Inflammatory macrophage (primary cell): ENCODE results near the gene FANCI.

Experiments used
- DNase-seq, 2 donors: peaks; one replicate each; pipeline ENCODE4 v3.0.0-alpha.2; 2020 to 2022
- total RNA-seq, 18 experiments: gene quantifications; one replicate each; lab custom pipeline; 2026; ENCODE audit warnings: mixed read lengths in 6 of 18, inconsistent platforms in 2 of 18; lab: John Stamatoyannopoulos, UW

Gene FANCI
- total RNA-seq = 8.9 to 47.4 (median 25.1) reads per million in 18 experiments

- peak; percentile 90 to 91 for DNase-seq
Observed at GRCh38 chr15:89243691-89244573, at the start of gene FANCI. FANCI (plus strand) TSS chr15:89243979; CDS start chr15:89247648, 3,669 bp downstream.

- DNase-seq = no peak
Observed at GRCh38 chr15:89194608-89195007, 49.2 kb upstream of the FANCI start.

- DNase-seq = no peak
Observed at GRCh38 chr15:89195836-89196235, 47.9 kb upstream of the FANCI start.

DNA sequence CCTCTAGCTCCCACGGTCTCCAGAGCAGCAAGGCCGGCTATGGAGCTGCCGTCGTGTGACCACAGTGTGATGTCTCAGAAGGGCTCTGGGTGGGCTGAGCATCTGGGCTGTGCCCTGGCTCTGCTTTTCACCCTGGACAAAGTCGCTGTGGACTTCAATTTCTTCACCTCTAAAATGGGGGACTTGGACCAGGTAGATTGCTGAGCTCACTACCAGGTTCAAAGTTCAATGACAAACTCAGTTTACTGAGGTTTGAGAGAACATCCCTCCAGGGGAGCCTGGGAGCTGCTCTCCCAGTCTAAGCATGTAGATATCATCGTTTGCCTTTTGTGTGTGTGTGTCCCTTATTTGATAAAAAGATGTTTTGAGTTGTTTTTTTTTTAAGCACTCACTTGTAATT, 47.5 kb upstream of the FANCI start:
- DNase-seq = no peak

- no peak for DNase-seq
Observed at GRCh38 chr15:89196994-89197393, 46.8 kb upstream of the FANCI start.

DNA sequence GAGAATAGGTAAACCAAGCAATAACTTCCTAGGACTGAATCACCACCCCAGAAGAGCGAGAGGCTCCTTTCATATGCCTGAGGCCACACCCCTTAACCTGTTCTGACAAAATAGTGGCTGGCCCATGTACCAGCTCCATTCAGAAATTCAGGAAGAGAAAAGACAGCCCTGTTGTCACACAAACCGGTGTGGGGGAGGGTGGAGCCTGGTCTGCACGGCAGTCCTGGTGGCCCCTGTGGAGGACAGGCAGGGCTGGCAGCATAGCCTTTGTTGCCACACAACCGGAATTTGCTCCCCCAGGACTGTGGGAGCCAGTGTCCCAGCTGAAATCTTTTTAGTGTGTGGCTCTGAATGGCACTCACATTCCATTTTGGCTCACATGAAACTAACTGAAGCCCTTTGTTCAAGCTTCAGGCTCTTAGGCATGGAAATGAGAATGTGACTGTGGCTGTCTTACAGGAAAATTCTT, 46.2 kb upstream of the FANCI start:
- no peak for DNase-seq

DNA sequence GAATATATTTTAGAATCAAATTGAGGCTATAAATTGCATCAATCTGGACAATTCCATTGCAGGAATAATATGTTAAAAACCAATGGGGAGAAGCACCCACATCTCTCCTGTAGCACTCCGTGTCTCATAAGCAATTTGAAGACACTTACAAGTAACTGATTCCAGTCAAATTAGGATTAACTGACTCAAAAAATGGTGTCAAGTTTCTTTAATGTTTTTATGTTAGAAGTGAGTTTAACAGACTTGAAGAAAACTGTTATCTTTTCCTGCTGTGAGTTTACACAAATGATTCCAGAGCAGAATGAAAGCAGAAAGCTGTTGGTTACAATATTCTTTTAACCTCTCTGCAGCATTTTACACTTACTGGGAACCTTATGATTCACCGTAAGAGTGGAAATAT, 45.6 kb upstream of the FANCI start:
- no peak for DNase-seq

DNA sequence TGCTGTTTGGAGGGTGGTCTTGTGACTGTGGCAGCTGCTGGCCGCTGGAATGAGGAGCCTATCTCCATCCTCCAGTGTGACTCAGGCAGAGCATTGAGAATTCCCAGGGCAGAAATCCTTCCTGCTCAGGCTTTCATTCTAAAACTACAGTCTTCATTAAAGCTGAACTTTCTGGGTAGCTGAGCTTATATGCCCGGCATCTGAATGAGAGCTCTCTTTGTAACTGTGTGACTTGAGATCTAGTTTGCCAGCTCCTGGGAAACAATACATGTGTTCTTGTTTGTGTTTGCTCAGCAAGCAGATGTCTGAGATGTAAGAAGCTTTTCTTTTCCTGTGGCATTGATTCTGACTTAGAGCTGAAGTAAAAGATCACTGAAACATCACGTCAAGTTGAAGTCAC, 44.8 kb upstream of the FANCI start:
- DNase-seq = no peak

DNA sequence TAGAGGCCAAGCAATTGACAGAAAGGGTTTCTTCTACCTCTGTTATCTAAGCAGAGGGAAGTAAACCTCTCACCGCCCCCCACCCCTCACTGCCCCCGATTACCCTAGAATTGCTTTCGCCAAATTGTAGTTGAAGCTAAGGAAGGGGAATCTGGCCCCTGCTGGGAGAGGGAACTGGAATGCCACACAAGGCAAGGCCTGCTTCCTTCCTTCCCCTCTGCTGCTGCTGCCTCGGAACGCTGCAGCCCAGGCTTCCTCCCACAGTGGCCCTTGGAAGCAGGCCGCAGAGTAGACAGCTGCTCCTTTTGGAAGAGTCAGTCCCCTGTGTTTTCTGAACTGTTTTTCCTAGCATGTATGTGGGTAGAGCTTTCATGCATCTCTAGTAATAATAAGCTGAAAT, 44.0 kb upstream of the FANCI start:
- DNase-seq = no peak

DNA sequence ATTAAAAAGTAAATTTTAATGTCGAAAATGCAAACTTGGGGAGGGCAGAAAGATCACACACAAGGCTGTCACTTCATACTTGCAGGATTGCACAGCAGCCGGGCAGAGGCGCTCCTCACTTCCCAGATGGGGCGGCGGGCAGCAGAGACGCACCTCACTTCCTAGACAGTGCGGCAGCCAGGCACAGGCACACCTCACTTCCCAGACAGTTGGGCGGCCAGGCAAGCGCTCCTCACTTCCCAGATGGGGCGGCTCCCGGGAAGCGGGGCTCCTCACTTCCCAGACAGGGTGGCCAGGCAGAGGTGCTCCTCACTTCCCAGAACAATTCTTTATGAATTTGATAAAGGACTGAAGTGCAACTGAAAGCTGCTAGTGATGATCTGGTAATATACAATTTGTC, 43.6 kb upstream of the FANCI start:
- DNase-seq = no peak

DNA sequence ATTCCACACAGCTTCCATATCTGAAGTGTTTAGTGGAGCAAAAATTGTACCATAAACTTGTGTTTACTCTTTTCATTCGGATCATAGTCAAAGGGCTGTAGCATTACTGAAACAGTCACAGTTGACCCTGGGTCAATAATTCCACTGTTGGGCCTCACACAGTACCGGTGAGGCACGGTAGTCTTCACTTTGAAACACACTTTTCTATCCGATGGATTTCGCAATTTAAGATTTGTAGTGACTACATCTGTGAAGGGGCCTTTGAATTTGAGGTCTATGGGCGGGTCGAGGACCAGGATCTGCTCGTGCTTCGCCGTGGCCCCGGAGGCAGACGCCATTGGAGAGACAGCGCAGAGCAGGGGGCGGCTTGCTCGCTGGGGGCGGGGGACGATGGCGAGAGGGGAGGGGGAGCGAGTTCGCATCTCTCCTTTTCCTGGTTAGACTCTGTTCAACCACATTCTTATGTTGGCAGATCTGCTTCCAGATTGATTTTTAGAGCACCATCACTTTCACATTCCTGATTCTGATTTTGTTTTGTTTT, 42.2 kb upstream of the FANCI start:
- no peak for DNase-seq

DNA sequence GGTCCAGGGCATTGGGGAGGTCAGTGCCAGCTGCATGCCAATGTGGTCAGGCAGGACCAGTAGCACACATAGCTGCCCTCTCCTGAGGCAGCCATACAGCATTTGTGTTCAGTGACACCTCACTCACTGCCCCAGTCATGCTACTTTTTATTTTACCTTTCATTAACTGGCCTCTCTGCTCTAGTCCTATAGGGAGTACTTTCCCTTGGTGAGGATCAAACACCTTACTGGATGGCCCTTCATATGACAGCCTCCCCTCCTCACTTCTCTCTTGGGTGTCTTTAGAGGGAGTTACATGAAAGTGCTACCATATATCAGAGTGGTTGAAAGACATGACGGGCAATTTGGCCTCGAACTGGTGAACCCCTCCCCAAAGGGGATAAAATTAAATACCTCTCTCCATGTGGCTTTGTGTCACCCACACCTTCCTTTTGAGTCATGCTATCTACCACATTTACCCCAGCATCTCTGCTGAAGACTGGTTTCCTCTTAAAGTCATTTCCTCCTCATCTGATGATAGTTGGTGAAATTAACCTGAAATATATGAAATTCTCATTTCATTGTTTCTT, 40.0 kb upstream of the FANCI start:
- peak; percentile 7 to 18 for DNase-seq

- DNase-seq = peak in 1 of 2 donors; percentile 8
Observed at GRCh38 chr15:89205991-89206585, 37.7 kb upstream of the FANCI start.

DNA sequence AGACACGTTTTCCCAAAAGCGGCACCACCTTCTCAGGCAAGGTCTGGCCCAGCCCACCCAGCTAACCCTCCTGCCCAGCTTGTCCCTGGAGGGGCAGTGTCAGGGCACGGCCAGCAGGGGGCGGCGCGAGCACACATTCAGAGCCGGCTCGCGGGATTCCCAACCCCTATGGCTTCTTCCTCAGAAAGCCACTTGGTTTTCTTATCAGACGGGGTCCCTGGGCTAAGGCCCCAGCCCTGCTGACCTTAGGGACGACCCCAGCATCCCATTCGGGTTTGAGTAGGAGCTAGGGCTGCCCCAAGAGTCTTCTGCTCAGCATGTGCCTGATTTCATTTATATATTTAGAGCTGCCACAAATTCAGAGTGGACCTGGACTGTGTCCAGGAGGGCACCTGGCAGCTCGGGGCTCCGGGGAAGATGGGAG, 36.9 kb upstream of the FANCI start:
- peak; percentile 60 to 68 for DNase-seq

- no peak for DNase-seq
Observed at GRCh38 chr15:89208256-89208655, 35.5 kb upstream of the FANCI start.

DNA sequence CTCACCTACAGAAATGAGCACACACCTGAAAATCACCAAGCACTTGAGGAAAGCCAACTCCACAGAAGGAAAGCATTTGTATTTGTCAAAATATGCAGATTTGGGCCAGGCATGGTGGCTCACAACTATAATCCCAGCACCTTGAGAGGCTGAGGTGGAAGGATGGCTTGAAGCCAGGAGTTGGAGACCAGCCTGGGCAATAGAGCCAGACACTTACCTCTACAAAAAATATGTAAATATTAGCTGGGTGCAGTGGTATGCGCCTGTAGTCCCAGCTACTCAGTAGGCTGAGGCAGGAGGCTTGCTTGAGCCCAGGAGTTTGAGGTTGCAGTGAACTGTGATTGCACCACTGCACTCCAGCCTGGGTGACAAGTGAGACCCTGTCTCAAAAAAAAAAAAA, 34.7 kb upstream of the FANCI start:
- no peak for DNase-seq

DNA sequence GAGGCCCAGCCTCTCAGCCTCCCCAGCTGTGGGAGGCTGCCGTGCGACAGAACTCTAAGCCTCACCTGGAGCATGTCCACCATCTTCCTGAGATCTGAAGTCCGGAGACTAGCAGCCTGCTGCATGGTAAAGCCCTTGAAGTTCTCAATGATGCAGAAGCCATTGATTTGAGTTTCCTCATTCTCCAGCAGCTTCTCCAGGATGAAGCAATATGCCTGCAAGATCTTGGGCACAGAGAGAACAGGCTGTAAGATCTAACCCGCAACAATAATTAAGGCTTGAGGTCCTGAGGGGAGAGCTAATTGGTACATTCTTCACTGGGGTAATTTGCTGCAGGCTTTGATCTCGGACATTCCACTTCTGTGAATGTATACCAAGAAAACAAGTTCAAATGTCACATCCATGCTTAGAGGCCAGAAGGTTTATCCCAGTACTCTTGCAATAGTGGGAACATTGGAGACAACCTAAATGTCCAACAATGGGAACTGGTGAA, 32.1 kb upstream of the FANCI start:
- DNase-seq = peak in 1 of 2 donors; percentile 11

DNA sequence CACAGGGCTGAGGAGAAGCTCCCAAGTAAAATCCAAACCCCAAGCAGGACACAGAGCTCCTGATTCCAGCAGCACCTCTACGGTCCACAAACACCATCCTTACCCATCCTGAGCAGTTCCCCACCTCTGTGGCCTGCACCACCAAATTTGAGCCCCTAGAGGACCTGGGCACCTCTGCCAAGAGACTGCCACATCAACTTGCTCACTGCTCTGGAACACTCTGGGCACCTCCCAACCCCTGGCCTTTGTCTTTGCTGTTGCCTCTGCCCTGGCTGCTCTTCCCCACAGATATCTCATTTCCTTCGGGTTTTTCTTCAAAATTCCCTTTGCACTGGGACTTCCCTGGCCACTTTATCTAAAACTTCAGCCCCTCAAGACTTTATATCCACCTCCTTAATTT, 28.2 kb upstream of the FANCI start:
- DNase-seq = no peak

- DNase-seq = no peak
Observed at GRCh38 chr15:89217031-89217430, 26.7 kb upstream of the FANCI start.

GRCh38 chr15:89217686-89218376, 25.9 kb upstream of the FANCI start:
- DNase-seq = no peak

DNA sequence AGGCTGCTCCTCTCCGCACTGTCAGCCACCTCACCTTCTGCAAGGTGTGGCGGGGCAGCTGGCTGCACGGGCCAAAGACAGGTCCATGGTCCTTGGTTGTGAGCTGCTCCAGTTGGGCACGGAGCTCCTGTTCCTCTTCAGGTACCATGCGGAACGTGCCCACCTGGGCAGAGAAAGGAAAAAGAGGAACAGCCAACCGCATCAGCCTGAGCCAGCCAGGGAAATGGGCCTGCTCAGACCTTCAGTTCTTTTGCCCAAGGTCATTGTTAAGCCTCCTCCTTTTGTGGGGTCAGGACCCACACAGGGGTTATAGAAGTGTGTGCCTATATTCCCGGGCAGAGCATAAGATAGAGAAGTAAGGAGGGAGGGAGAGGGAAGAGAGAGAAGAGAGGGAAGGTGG, 25.2 kb upstream of the FANCI start:
- DNase-seq = no peak

DNA sequence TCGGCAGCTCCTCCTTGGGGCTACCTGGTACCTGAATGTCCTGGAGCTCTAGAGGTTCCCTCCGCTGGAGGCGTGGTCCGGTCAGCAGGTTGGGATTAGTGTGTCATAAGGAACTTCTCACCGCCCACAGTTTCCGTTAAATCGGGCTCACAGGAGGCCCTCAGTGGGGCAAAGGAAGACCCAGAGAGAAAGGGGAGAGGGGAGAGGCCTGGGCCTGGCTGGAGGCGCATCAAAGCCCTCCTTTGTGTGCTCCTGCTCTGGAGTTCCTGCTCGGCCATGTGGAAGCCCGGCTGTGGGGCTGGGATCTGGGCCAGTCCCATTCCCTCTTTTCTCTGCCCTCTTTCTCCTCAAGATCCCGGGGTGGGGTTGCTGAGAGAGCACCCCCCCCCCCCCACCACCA, 22.2 kb upstream of the FANCI start, which contains the start of gene RLBP1:
Gene RLBP1 (minus strand): TSS at position 37 of the 400 bp plus-strand sequence. CDS start 2,604 bp downstream, outside the sequence.
- DNase-seq = no peak
